Fibroblast of the conjunctiva (primary cell): ENCODE results near the gene C1D.
"Not testable (repeated sequence)": the region's sequence is repeated elsewhere in the genome, so short reads cannot be mapped to it uniquely, and the experiment has no call there.

Source experiments
- DNase-seq: peaks from one replicate; pipeline ENCODE4 v3.0.0-alpha.2; 2010; ENCODE audit warnings: low read depth

Gene C1D

GRCh38 chr2:67999332-67999731 is 63.5 kb downstream of the C1D start:
- no peak for DNase-seq

DNA sequence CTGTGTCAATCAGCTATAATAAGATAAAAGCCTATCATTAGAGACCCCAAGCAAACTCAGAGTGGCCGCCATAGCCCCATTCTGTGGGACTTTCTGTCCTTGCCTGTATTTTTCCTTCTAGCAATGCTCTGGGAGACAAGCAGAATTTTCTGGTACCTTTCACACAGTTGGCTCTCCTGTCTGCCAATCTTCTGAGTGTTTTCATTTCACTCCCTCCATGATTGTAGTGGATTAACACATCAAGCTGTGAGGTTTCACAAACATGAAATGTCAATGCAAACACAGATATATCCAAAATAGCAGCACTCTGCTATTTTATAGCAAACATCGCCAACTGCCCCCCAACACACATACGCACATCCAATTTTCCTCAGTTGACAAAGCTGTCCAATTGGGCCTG is 64.9 kb downstream of the C1D start:
- no peak for DNase-seq

GRCh38 chr2:67997528-67997900 is 65.3 kb downstream of the C1D start:
- DNase-seq, result no peak

DNA sequence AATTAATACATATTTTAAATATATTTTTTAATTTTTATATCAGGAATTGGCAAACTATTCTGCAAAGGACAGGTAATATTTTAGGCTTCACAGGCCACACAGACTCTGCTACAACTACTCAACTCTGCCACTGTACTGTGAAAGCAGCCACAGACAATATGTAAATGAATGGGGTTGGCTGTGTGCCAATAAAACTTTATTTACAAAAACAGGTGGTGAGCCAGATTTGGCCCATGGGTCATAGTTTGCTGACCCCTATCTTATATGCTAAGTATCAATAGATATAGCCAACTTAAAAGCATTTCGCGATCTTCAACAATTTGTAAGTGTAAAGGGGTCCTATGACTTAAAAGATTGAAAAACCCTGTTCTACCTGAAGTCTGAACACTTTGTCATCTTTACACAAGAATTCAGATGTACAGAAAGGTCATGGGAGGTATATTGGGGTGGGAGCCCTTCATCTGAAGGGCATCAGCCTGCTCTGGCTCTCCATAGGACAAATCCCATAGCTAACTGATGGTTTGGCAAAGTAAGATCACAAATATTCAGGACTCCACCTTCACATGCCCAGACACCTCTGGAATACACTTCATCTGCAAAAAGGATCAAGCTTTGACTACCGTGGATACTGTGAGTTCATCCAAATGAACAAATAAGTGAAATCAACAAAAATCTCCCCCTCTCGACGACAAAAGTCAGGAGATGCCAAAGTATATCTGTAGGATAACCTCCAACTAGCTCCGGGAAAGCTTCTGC is 65.9 kb downstream of the C1D start:
- DNase-seq, result no peak

GRCh38 chr2:67994716-67995115 is 68.1 kb downstream of the C1D start:
- no peak for DNase-seq

- DNase-seq, result not testable (repeated sequence)
Measured at GRCh38 chr2:67994069-67994468, 68.7 kb downstream of the C1D start.

DNA sequence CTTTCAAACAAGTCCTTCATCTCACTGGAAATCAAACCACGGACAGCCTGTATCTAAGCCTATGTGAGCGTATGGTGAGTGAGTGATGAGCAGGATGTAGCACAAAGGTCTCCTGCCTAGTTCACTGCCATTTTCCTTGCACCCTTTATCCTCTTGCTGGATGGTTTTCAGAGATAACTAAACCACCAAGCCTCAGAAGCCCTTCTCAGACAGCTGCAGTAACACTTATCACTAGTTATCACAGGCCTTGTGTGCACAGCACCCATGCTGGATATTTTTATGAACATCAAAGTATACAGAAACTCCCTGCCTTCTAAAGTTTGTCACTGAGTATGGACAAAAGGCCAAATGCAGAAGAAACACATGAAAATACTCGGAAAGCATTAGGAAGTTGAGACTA is 69.5 kb downstream of the C1D start:
- DNase-seq, result no peak

DNA sequence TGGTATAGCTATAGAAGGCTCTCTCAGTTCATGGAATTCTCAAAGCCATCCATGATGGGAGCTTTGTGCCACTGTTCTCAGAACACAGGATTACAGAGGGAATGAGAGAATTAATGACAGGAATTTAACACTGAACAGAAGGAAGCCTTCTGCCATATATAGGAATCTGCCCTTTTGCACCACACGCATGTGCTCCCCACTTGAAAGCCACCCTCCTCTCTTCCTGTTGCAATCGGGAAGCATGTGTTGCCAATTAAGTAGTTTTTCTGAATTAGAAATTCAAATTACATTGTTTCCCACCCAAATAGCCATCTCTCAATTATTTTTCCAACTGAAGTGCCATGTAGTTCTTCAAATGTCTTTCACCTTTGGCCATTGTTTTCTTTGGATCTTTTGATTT is 71.3 kb downstream of the C1D start:
- no peak for DNase-seq
